Spleen (tissue), 11 donors: ENCODE measurements around the gene RNF13. TPM values are rescaled to one million over a fixed set of nuclear protein-coding genes. Genes with fewer than 3 reads are reported as not detected.

Experiments
- DNase-seq: peaks from one replicate; pipeline ENCODE4 v3.0.0-alpha.2; 2020
- H3K27ac ChIP-seq, 8 donors: fragments of 200-600 bp; sonication (generic) in 7 of 8; 1 replicate in 4 of 8; 2 replicates in 4 of 8; pipeline versions ENCODE4 v1.5.0 to v1.8.0; 2016 to 2021; ENCODE audit warnings: inconsistent platforms in 4 of 8, mild to moderate bottlenecking in 4 of 8, moderate library complexity in 1 of 8
- H3K27me3 ChIP-seq, 7 donors: fragments of 200-600 bp; sonication (generic) in 6 of 7; replicated peaks in 1 of 7; 1 replicate in 4 of 7; 2 replicates in 3 of 7; pipeline versions ENCODE4 v1.5.0 to v1.8.0; 2016 to 2021; ENCODE audit warnings: inconsistent platforms in 3 of 7, mild to moderate bottlenecking in 1 of 7
- H3K36me3 ChIP-seq, 6 donors: fragments of 200-600 bp; sonication (generic) in 5 of 6; 1 replicate in 4 of 6; 2 replicates in 2 of 6; pipeline versions ENCODE4 v1.5.0 to v1.8.0; 2016 to 2021; ENCODE audit warnings: inconsistent platforms in 2 of 6
- H3K4me1 ChIP-seq, 6 donors: fragments of 200-600 bp; sonication (generic) in 5 of 6; 1 replicate in 3 of 6; 2 replicates in 3 of 6; pipeline versions ENCODE4 v1.5.0 to v1.8.0; 2016 to 2021; ENCODE audit warnings: inconsistent platforms in 3 of 6
- H3K4me3 ChIP-seq, 8 donors: fragments of 200-600 bp; sonication (generic) in 7 of 8; 1 replicate in 4 of 8; 2 replicates in 4 of 8; pipeline versions ENCODE4 v1.5.0 to v1.8.0; 2016 to 2021; ENCODE audit warnings: inconsistent platforms in 4 of 8, mild to moderate bottlenecking in 4 of 8, moderate library complexity in 2 of 8
- H3K9me3 ChIP-seq, 8 donors: fragments of 200-600 bp; sonication (generic) in 7 of 8; 1 replicate in 4 of 8; 2 replicates in 4 of 8; pipeline versions ENCODE4 v1.5.0 to v1.8.0; 2016 to 2021; ENCODE audit warnings: inconsistent platforms in 4 of 8
- POLR2A ChIP-seq, 3 donors: fragments of 450-650 bp; IDR thresholded peaks; one replicate each; pipeline ENCODE4 v1.5.1; 2017; ENCODE audit warnings: antibody characterized with exemption in 3 of 3, mild to moderate bottlenecking in 1 of 3
- POLR2AphosphoS5 ChIP-seq, 3 donors: sonication (generic); formaldehyde crosslinking; IDR thresholded peaks; one replicate each; pipeline ENCODE4 v1.5.1; 2017; ENCODE audit warnings: antibody characterized with exemption in 3 of 3
- WGBS, 5 donors: extraction: QIAGEN DNeasy Blood & Tissue Kit in 3 of 5; methylation state at CpG; one replicate each; pipeline versions ENCODE4 v1.1.5 to v1.1.7; 2013 to 2018; 5-methylcytosine and 5-hydroxymethylcytosine counted together
- intact Hi-C: fragments of 100-400 bp; cut with DNase I; formaldehyde crosslinking; loops from one replicate; pipeline ENCODE4 v1.15.0; 2023; ENCODE audit warnings: low total_unique reads
- polyA plus RNA-seq, 3 donors: library from polyadenylated mRNA; stranded (reverse); fragments of 200-250 nt; gene quantifications; one replicate each; pipeline ENCODE4 v1.2.1, GENCODE V29; 2013
- total RNA-seq, 7 donors: library from RNA; depleted of rRNA in 3 of 7; stranded (reverse); fragments of >200 nt in 3 of 7; fragmentation: NEBNext Ultra II Directional in 4 of 7; extraction: Animal tissue kit (Norgen Biotek cat#: 25700) in 4 of 7; gene quantifications; one replicate each; pipeline versions ENCODE4 v1.1.0 to v1.2.1, GENCODE V29; 2016 to 2021
- TF ChIP-seq, protein P1 (sequence below), 11 experiments: fragments of 200-600 bp in 7 of 11; fragments of 450-650 bp in 4 of 11; sonication (generic) in 4 of 11; IDR thresholded peaks in 8 of 11; conservative IDR thresholded peaks in 3 of 11; 1 replicate in 7 of 11; 2 replicates in 4 of 11; pipeline versions ENCODE4 v1.4.0 to v1.8.0; 2016 to 2021; ENCODE audit warnings: antibody characterized with exemption in 11 of 11, inconsistent platforms in 4 of 11, mild to moderate bottlenecking in 1 of 11
- donor health status: healthy with polysubstance abuse.
- donor health status: DM: no; HTN: no; CAD: no; lungs with moderate emphysema.
- donor health status: DM: no; HTN: no; CAD: no.
- donor health status: Bipolar disorder and iron deficiency.
- donor health status: healthy.
- donor health status: DM: no; HTN: no; CAD: no.
- donor health status: DM: yes; HTN: yes; CAD: no.

The RNF13 gene
- total and polyA plus RNA-seq, 10 donors = 30.7 to 137 (median 111) TPM

DNA sequence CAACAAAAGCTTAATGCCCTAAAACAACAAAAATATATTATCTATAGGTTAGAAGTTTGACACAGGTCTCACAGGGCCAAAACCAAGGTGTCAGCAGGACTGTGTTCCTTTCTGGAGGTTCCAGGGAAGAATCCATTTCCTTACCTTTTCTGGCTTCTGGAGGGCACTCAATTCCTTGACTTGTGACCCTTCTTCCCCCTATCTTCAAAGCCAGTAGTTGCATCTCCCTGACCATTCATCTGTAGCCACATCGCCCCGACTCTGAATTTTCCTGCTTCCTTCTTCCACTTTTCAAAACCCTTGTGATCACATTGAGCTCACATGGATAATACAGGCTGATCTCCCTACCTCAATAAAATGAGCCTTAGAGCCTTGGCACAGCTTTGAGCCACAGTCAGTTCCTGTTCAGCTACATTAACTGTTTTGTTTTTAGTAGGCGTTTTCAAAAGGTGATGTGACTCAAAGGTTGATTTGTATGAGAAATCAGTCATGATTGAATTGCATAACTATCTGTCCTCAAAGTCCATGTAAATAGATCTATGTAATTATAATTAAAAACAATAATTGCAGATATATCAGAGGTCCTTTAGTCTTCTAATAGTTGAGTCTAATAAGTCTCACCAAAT lies 145.3 kb downstream of the RNF13 start:
- 76 to 87% (median 83%) methylated on average over 3 of the region's 3 CpGs for WGBS, 5 donors
- H3K4me3 ChIP-seq = no peak overlapping the region
- DNase-seq = no peak

DNA sequence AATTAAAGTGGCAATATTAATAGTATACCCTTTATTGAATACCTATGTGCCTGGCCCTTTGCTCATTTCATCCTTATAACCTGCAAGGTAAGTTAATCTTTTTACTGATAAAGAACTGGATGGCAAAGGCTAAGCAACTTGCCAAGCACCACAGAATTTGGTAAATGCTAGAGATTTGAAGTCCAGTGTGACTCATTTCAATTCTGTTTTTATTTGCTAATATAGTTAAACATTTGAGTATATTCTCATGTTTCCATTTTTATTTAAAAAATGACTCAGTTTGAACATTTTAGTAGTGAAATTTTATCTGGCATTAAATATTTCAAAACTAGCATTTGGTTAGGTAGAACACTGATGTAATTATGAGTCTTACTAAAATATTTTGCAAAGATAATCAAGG lies 146.4 kb downstream of the RNF13 start:
- Histone ChIP-seq H3K36me3 (peaks cover 0 to 49% (median 0%) of the 10 kb centered on the region in 6 donors), H3K4me1 (peaks cover 0 to 15% (median 5%) of the 10 kb centered on the region in 6 donors), H3K27ac (no peak overlapping the region), H3K27me3 (no peaks in the 10 kb centered on the region), H3K4me3 (no peak overlapping the region), H3K9me3 (no peaks in the 10 kb centered on the region)
- intact Hi-C loops = no loop called here
- no peak for TF ChIP-seq POLR2AphosphoS5 (IDR thresholded peaks at IDR 0.05)
- TF ChIP-seq, protein P1, sequence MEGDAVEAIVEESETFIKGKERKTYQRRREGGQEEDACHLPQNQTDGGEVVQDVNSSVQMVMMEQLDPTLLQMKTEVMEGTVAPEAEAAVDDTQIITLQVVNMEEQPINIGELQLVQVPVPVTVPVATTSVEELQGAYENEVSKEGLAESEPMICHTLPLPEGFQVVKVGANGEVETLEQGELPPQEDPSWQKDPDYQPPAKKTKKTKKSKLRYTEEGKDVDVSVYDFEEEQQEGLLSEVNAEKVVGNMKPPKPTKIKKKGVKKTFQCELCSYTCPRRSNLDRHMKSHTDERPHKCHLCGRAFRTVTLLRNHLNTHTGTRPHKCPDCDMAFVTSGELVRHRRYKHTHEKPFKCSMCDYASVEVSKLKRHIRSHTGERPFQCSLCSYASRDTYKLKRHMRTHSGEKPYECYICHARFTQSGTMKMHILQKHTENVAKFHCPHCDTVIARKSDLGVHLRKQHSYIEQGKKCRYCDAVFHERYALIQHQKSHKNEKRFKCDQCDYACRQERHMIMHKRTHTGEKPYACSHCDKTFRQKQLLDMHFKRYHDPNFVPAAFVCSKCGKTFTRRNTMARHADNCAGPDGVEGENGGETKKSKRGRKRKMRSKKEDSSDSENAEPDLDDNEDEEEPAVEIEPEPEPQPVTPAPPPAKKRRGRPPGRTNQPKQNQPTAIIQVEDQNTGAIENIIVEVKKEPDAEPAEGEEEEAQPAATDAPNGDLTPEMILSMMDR (IDR thresholded peaks at IDR 0.05 in 8 of 11, conservative IDR thresholded peaks at IDR 0.05 in 3 of 11) = no peak
- TF ChIP-seq POLR2A (IDR thresholded peaks at IDR 0.05) = no peak
- no peak for DNase-seq

More for the DNA sequence above, 145.3 kb downstream of the RNF13 start:
- peaks cover 0 to 41% (median 0%) of the 10 kb centered on the region in 6 donors for H3K36me3 ChIP-seq
- TF ChIP-seq POLR2A (IDR thresholded peaks at IDR 0.05) = no peak
- TF ChIP-seq POLR2AphosphoS5 (IDR thresholded peaks at IDR 0.05) = no peak
- TF ChIP-seq, protein P1 (IDR thresholded peaks at IDR 0.05 in 8 of 11, conservative IDR thresholded peaks at IDR 0.05 in 3 of 11) = no peak
- H3K27me3 ChIP-seq = no peaks in the 10 kb centered on the region
- intact Hi-C loops = no loop called here
- no peak overlapping the region for H3K27ac ChIP-seq
- no peaks in the 10 kb centered on the region for H3K9me3 ChIP-seq
- H3K4me1 ChIP-seq = peaks cover 0 to 26% (median 12%) of the 10 kb centered on the region in 6 donors

DNA sequence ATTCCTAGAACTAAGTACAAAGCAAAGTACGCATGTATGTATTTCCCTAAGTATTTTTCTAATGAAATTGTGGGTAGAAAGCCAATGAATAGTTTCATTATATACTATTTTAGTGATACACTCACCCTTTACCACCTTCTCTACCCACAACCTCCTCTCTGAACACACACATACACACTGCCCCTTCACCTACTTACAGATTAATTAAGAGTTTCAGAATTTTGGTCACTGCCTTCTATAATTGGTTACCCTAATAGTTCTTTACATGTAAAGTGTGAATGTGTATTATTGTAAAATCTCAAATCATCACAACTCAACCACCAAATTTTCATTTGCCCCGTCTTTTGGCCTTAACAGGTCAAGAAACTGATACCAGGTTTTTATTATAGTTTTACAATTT lies 150.5 kb downstream of the RNF13 start:
- no peak overlapping the region for H3K27ac ChIP-seq
- no peaks in the 10 kb centered on the region for H3K9me3 ChIP-seq
- WGBS, 5 donors = 70 to 94% (median 93%) methylated on average over 2 of the region's 2 CpGs
- no peaks in the 10 kb centered on the region for H3K27me3 ChIP-seq
- intact Hi-C loops = loop anchor here (10.0 kb wide), 1 partner anchor 221 kb away; no protein-coding TSS in a partner anchor
- peaks cover 0 to 46% (median 0%) of the 10 kb centered on the region in 6 donors for H3K36me3 ChIP-seq
- H3K4me3 ChIP-seq = no peak overlapping the region
- TF ChIP-seq POLR2A (IDR thresholded peaks at IDR 0.05) (no peak), POLR2AphosphoS5 (IDR thresholded peaks at IDR 0.05) (no peak)
- TF ChIP-seq, protein P1 (IDR thresholded peaks at IDR 0.05 in 8 of 11, conservative IDR thresholded peaks at IDR 0.05 in 3 of 11) = no peak
- peaks cover 0 to 25% (median 5%) of the 10 kb centered on the region in 6 donors for H3K4me1 ChIP-seq
- no peak for DNase-seq

DNA sequence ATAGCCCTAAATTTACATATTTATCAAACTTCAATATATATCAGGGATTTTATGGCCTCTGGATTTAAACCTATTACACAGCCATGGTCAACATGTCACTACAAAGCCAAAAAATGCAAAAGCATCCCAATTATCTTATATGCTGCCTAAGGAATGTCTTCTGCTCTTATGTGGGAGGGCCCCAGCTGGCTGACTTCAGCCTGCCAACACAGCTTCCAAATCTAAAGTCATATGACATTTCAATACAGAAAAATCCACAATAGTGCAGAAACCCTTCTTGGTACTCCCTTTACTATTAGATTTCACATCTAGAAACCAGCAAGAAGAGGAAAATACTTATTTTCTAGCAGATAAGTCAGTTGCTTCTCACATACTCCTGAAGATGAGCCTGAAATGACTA lies 151.3 kb downstream of the RNF13 start:
- peaks cover 0 to 39% (median 0%) of the 10 kb centered on the region in 6 donors for H3K36me3 ChIP-seq
- H3K4me1 ChIP-seq = peaks cover 0 to 31% (median 7%) of the 10 kb centered on the region in 6 donors
- H3K27me3 ChIP-seq = peaks cover 0 to 3% (median 0%) of the 10 kb centered on the region in 7 donors
- no peak for DNase-seq
- intact Hi-C loops = loop anchor here (10.0 kb wide), 1 partner anchor 221 kb away; no protein-coding TSS in a partner anchor
- H3K9me3 ChIP-seq = no peaks in the 10 kb centered on the region
- no peak overlapping the region for H3K27ac ChIP-seq
- no peak overlapping the region for H3K4me3 ChIP-seq
- TF ChIP-seq POLR2AphosphoS5 (IDR thresholded peaks at IDR 0.05) (no peak), POLR2A (IDR thresholded peaks at IDR 0.05) (no peak)
- TF ChIP-seq, protein P1 (IDR thresholded peaks at IDR 0.05 in 8 of 11, conservative IDR thresholded peaks at IDR 0.05 in 3 of 11) = no peak
